GM23338 (cell line): ENCODE data around the gene BCAS3. TPM values are rescaled to one million over a fixed set of nuclear protein-coding genes. Genes with fewer than 3 reads are reported as not detected.

ENCODE experiments used
- ATAC-seq: fragments of 200-7000 bp; cut with Tn5 transposase; 3 replicates; pipeline ENCODE4 v1.9.1; 2020
- DNase-seq: peaks from one replicate; pipeline ENCODE4 v3.0.0-alpha.2; 2015; ENCODE audit warnings: low spot score
- H2AFZ ChIP-seq: fragments of 200-600 bp; sonication (generic); 2 replicates; pipeline ENCODE4 v1.8.0; 2016; ENCODE audit warnings: antibody characterized with exemption, mild to moderate bottlenecking, moderate library complexity
- H3F3A ChIP-seq: fragments of 200-600 bp; sonication (generic); replicated peaks from 2 replicates; pipeline ENCODE4 v1.8.0; 2017; ENCODE audit warnings: antibody characterized with exemption, mixed run types, low read depth
- H3K27ac ChIP-seq: fragments of 200-600 bp; sonication (generic); 2 replicates; pipeline ENCODE4 v1.6.1; 2016; ENCODE audit warnings: low read depth
- H3K27me3 ChIP-seq: fragments of 200-600 bp; sonication (generic); 2 replicates; pipeline ENCODE4 v1.8.0; 2016; ENCODE audit warnings: mild to moderate bottlenecking, mixed run types, moderate library complexity; ENCODE audit not compliant: insufficient read depth
- H3K36me3 ChIP-seq: fragments of 200-600 bp; sonication (generic); 2 replicates; pipeline ENCODE4 v1.8.0; 2016; ENCODE audit warnings: mild to moderate bottlenecking; ENCODE audit not compliant: insufficient read depth
- H3K4me1 ChIP-seq: fragments of 200-600 bp; sonication (generic); 2 replicates; pipeline ENCODE4 v1.8.0; 2016; ENCODE audit warnings: mild to moderate bottlenecking, moderate library complexity; ENCODE audit not compliant: insufficient read depth
- H3K4me2 ChIP-seq: fragments of 200-600 bp; sonication (generic); 2 replicates; pipeline ENCODE4 v1.7.1; 2017; ENCODE audit warnings: mixed run types
- H3K4me3 ChIP-seq: fragments of 200-600 bp; sonication (generic); 2 replicates; pipeline ENCODE4 v1.6.1; 2016; ENCODE audit warnings: mixed run types
- H3K79me2 ChIP-seq: fragments of 200-600 bp; sonication (generic); replicated peaks from 2 replicates; pipeline ENCODE4 v1.8.0; 2017; ENCODE audit warnings: mild to moderate bottlenecking; ENCODE audit not compliant: insufficient read depth
- H3K9me2 ChIP-seq: fragments of 200-600 bp; sonication (generic); 2 replicates; pipeline ENCODE4 v1.8.0; 2017; ENCODE audit not compliant: insufficient read depth
- H4K20me1 ChIP-seq: fragments of 200-600 bp; sonication (generic); replicated peaks from 2 replicates; pipeline ENCODE4 v1.8.0; 2017; ENCODE audit warnings: mild to moderate bottlenecking; ENCODE audit not compliant: insufficient read depth
- H3K27ac Mint-ChIP-seq: 2 replicates; pipeline ENCODE4 v1.8.0; 2020; ENCODE audit warnings: inconsistent platforms, mild to moderate bottlenecking, moderate library complexity, mixed read lengths
- H3K27me3 Mint-ChIP-seq: 3 replicates; pipeline ENCODE4 v1.8.0; 2022; ENCODE audit warnings: low read depth, mild to moderate bottlenecking, moderate library complexity, mixed read lengths, inconsistent platforms; ENCODE audit not compliant: insufficient read depth, poor library complexity
- H3K36me3 Mint-ChIP-seq: 3 replicates; pipeline ENCODE4 v1.8.0; 2021; ENCODE audit warnings: low read depth, mild to moderate bottlenecking, inconsistent platforms, moderate library complexity, mixed read lengths
- H3K4me1 Mint-ChIP-seq: 3 replicates; pipeline ENCODE4 v1.8.0; 2020; ENCODE audit warnings: mild to moderate bottlenecking, inconsistent platforms, mixed read lengths
- H3K4me3 Mint-ChIP-seq: 3 replicates; pipeline ENCODE4 v1.8.0; 2021; ENCODE audit warnings: moderate library complexity, mild to moderate bottlenecking, inconsistent platforms, mixed read lengths
- H3K9me3 Mint-ChIP-seq: 3 replicates; pipeline ENCODE4 v1.8.0; 2020; ENCODE audit warnings: moderate library complexity, mild to moderate bottlenecking, inconsistent platforms, mixed read lengths
- EZH2 ChIP-seq: fragments of 200-600 bp; sonication (generic); IDR thresholded peaks from one replicate; pipeline ENCODE4 v1.8.0; 2017; ENCODE audit warnings: antibody characterized with exemption, mild to moderate bottlenecking, low read depth; ENCODE audit not compliant: unreplicated experiment
- JUNB ChIP-seq: IDR thresholded peaks from one replicate; pipeline ENCODE4 v1.6.1; 2016; ENCODE audit warnings: antibody characterized with exemption; ENCODE audit not compliant: unreplicated experiment
- POLR2AphosphoS5 ChIP-seq: IDR thresholded peaks from 2 replicates; pipeline ENCODE4 v1.6.1; 2016; ENCODE audit warnings: antibody characterized with exemption, low read depth
- STAT1 ChIP-seq: IDR thresholded peaks from one replicate; pipeline ENCODE4 v1.6.1; 2016; ENCODE audit warnings: antibody characterized with exemption; ENCODE audit not compliant: unreplicated experiment
- ZNF331 ChIP-seq: fragments of 250-450 bp; sonication (Bioruptor Pico); IDR thresholded peaks from 2 replicates; pipeline ENCODE4 v1.5.0; 2020; ENCODE audit warnings: low read depth, mild to moderate bottlenecking, moderate library complexity
- polyA plus RNA-seq: library from polyadenylated mRNA; unstranded; fragments of >200 nt; fragmentation: Nextera tagmentation; extraction: Ambion mirVana; gene quantifications from 2 replicates; pipeline ENCODE4 v1.2.1, GENCODE V29; 2016
- total RNA-seq: library from RNA; depleted of rRNA; stranded (reverse); fragments of >200 nt; shearing (Covaris generic); gene quantifications from 2 replicates; pipeline ENCODE4 v1.2.3, GENCODE V29; 2014
- TF ChIP-seq, protein P1 (sequence below), 2 experiments: fragments of 200-600 bp in 1 of 2; sonication (generic) in 1 of 2; conservative IDR thresholded peaks; 2 replicates each; pipeline versions ENCODE4 v1.5.1 to v1.6.1; 2016 to 2017; ENCODE audit warnings: antibody characterized with exemption in 2 of 2, low read depth in 2 of 2, mild to moderate bottlenecking in 2 of 2, moderate library complexity in 1 of 2
- TF ChIP-seq, protein P2 (sequence below): IDR thresholded peaks from 2 replicates; pipeline ENCODE4 v1.6.1; 2016; ENCODE audit warnings: antibody characterized with exemption
- TF ChIP-seq, protein P3 (sequence below): fragments of 250-450 bp; sonication (Bioruptor Pico); IDR thresholded peaks from 2 replicates; pipeline ENCODE4 v1.5.0; 2020; ENCODE audit warnings: mild to moderate bottlenecking, moderate library complexity
- TF ChIP-seq, protein P4 (sequence below): IDR thresholded peaks from one replicate; pipeline ENCODE4 v1.6.1; 2018; ENCODE audit warnings: antibody characterized with exemption; ENCODE audit not compliant: unreplicated experiment

Gene BCAS3
- total and polyA plus RNA-seq, 2 experiments from 2014 or later, result 8.2 to 28.0 TPM

DNA sequence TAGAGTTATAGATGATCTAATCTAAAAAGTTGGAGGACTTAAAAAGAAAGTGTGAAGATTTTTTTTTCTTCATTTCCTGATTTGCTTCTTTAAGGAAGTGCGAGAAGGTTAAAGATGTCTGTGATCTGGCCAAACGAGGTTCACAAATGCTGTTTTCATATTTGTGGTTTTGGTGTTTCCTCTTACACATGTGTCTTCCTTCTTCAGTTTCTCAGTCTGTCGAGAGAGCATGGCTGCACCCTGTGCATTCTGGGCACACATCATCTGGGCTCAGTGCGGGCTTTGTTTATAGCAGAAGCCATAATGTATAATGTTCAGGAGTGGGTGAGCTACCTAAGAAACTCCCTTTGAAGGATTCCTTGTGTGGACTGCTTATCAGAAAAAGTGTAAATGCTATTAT is 461.6 kb downstream of the BCAS3 start:
- H3K4me1 ChIP-seq, result no peaks in the 10 kb centered on the region
- no peak overlapping the region for H2AFZ ChIP-seq
- no peaks in the 10 kb centered on the region for H3K79me2 ChIP-seq
- no peaks in the 10 kb centered on the region for H3K36me3 ChIP-seq
- no peak for DNase-seq
- H3K4me3 ChIP-seq, result no peak overlapping the region
- H3K4me3 Mint-ChIP-seq, result no peak overlapping the region
- H3K9me2 ChIP-seq, result no peaks in the 10 kb centered on the region
- H3K27me3 Mint-ChIP-seq, result peaks cover 1% of the 10 kb centered on the region
- no peak overlapping the region for H3K27ac ChIP-seq
- TF ChIP-seq ZNF331 (CRISPR knock-in tag), result no peak
- TF ChIP-seq STAT1, result no peak
- TF ChIP-seq, protein P1, sequence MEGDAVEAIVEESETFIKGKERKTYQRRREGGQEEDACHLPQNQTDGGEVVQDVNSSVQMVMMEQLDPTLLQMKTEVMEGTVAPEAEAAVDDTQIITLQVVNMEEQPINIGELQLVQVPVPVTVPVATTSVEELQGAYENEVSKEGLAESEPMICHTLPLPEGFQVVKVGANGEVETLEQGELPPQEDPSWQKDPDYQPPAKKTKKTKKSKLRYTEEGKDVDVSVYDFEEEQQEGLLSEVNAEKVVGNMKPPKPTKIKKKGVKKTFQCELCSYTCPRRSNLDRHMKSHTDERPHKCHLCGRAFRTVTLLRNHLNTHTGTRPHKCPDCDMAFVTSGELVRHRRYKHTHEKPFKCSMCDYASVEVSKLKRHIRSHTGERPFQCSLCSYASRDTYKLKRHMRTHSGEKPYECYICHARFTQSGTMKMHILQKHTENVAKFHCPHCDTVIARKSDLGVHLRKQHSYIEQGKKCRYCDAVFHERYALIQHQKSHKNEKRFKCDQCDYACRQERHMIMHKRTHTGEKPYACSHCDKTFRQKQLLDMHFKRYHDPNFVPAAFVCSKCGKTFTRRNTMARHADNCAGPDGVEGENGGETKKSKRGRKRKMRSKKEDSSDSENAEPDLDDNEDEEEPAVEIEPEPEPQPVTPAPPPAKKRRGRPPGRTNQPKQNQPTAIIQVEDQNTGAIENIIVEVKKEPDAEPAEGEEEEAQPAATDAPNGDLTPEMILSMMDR (conservative IDR thresholded peaks at IDR 0.05; ENCODE audit: low read depth in 2 of 2), result no peak
- TF ChIP-seq, protein P2, sequence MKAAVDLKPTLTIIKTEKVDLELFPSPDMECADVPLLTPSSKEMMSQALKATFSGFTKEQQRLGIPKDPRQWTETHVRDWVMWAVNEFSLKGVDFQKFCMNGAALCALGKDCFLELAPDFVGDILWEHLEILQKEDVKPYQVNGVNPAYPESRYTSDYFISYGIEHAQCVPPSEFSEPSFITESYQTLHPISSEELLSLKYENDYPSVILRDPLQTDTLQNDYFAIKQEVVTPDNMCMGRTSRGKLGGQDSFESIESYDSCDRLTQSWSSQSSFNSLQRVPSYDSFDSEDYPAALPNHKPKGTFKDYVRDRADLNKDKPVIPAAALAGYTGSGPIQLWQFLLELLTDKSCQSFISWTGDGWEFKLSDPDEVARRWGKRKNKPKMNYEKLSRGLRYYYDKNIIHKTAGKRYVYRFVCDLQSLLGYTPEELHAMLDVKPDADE, result no peak
- TF ChIP-seq EZH2, result no peak
- TF ChIP-seq POLR2AphosphoS5, result no peak
- no peak for TF ChIP-seq JUNB
- TF ChIP-seq, protein P3, sequence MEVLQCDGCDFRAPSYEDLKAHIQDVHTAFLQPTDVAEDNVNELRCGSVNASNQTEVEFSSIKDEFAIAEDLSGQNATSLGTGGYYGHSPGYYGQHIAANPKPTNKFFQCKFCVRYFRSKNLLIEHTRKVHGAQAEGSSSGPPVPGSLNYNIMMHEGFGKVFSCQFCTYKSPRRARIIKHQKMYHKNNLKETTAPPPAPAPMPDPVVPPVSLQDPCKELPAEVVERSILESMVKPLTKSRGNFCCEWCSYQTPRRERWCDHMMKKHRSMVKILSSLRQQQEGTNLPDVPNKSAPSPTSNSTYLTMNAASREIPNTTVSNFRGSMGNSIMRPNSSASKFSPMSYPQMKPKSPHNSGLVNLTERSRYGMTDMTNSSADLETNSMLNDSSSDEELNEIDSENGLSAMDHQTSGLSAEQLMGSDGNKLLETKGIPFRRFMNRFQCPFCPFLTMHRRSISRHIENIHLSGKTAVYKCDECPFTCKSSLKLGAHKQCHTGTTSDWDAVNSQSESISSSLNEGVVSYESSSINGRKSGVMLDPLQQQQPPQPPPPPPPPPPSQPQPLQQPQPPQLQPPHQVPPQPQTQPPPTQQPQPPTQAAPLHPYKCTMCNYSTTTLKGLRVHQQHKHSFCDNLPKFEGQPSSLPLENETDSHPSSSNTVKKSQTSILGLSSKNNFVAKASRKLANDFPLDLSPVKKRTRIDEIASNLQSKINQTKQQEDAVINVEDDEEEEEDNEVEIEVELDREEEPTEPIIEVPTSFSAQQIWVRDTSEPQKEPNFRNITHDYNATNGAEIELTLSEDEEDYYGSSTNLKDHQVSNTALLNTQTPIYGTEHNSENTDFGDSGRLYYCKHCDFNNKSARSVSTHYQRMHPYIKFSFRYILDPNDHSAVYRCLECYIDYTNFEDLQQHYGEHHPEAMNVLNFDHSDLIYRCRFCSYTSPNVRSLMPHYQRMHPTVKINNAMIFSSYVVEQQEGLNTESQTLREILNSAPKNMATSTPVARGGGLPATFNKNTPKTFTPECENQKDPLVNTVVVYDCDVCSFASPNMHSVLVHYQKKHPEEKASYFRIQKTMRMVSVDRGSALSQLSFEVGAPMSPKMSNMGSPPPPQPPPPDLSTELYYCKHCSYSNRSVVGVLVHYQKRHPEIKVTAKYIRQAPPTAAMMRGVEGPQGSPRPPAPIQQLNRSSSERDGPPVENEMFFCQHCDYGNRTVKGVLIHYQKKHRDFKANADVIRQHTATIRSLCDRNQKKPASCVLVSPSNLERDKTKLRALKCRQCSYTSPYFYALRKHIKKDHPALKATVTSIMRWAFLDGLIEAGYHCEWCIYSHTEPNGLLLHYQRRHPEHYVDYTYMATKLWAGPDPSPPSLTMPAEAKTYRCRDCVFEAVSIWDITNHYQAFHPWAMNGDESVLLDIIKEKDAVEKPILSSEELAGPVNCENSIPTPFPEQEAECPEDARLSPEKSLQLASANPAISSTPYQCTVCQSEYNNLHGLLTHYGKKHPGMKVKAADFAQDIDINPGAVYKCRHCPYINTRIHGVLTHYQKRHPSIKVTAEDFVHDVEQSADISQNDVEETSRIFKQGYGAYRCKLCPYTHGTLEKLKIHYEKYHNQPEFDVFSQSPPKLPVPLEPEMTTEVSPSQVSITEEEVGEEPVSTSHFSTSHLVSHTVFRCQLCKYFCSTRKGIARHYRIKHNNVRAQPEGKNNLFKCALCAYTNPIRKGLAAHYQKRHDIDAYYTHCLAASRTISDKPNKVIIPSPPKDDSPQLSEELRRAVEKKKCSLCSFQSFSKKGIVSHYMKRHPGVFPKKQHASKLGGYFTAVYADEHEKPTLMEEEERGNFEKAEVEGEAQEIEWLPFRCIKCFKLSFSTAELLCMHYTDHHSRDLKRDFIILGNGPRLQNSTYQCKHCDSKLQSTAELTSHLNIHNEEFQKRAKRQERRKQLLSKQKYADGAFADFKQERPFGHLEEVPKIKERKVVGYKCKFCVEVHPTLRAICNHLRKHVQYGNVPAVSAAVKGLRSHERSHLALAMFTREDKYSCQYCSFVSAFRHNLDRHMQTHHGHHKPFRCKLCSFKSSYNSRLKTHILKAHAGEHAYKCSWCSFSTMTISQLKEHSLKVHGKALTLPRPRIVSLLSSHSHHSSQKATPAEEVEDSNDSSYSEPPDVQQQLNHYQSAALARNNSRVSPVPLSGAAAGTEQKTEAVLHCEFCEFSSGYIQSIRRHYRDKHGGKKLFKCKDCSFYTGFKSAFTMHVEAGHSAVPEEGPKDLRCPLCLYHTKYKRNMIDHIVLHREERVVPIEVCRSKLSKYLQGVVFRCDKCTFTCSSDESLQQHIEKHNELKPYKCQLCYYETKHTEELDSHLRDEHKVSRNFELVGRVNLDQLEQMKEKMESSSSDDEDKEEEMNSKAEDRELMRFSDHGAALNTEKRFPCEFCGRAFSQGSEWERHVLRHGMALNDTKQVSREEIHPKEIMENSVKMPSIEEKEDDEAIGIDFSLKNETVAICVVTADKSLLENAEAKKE, result no peak
- TF ChIP-seq, protein P4, sequence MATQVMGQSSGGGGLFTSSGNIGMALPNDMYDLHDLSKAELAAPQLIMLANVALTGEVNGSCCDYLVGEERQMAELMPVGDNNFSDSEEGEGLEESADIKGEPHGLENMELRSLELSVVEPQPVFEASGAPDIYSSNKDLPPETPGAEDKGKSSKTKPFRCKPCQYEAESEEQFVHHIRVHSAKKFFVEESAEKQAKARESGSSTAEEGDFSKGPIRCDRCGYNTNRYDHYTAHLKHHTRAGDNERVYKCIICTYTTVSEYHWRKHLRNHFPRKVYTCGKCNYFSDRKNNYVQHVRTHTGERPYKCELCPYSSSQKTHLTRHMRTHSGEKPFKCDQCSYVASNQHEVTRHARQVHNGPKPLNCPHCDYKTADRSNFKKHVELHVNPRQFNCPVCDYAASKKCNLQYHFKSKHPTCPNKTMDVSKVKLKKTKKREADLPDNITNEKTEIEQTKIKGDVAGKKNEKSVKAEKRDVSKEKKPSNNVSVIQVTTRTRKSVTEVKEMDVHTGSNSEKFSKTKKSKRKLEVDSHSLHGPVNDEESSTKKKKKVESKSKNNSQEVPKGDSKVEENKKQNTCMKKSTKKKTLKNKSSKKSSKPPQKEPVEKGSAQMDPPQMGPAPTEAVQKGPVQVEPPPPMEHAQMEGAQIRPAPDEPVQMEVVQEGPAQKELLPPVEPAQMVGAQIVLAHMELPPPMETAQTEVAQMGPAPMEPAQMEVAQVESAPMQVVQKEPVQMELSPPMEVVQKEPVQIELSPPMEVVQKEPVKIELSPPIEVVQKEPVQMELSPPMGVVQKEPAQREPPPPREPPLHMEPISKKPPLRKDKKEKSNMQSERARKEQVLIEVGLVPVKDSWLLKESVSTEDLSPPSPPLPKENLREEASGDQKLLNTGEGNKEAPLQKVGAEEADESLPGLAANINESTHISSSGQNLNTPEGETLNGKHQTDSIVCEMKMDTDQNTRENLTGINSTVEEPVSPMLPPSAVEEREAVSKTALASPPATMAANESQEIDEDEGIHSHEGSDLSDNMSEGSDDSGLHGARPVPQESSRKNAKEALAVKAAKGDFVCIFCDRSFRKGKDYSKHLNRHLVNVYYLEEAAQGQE, result no peak
- no peak overlapping the region for H3K27ac Mint-ChIP-seq
- H3K27me3 ChIP-seq, result no peaks in the 10 kb centered on the region
- no peaks in the 10 kb centered on the region for H3K36me3 Mint-ChIP-seq
- no peaks in the 10 kb centered on the region for H3K9me3 Mint-ChIP-seq
- no peaks in the 10 kb centered on the region for H3K4me1 Mint-ChIP-seq
- H3F3A ChIP-seq, result no peaks in the 10 kb centered on the region
- no peak for ATAC-seq
- no peak overlapping the region for H3K4me2 ChIP-seq
- H4K20me1 ChIP-seq, result no peaks in the 10 kb centered on the region
